Fibroblast of lung (primary cell): ENCODE results near the gene TCF12.

ENCODE experiments used
- CTCF ChIP-seq, 2 donors: IDR thresholded peaks in 1 of 2; conservative IDR thresholded peaks in 1 of 2; 1 replicate in 1 of 2; 2 replicates in 1 of 2; pipeline ENCODE4 v1.5.1; 2011 to 2012; ENCODE audit warnings: low read length in 2 of 2, control low read depth in 1 of 2, inconsistent platforms in 1 of 2, low read depth in 1 of 2, mild to moderate bottlenecking in 1 of 2
- EZH2 ChIP-seq: IDR thresholded peaks from 2 replicates; pipeline ENCODE4 v1.5.1; 2012; ENCODE audit warnings: low read length, control low read depth, mild to moderate bottlenecking; ENCODE audit errors: missing control alignments

GRCh38 chr15:57109005-57109404 is 190.6 kb downstream of the TCF12 start:
- no peak for TF ChIP-seq CTCF (conservative IDR thresholded peaks at IDR 0.05 in 1 of 2, IDR thresholded peaks at IDR 0.05 in 1 of 2; ENCODE audit: low read depth in 1 of 2, low read length in 2 of 2)
- TF ChIP-seq EZH2: no peak
